Loucy (cell line): ENCODE measurements around the gene CNOT4.
A peak's percentile ranks its signal among the peaks of the same experiment; 100 is the strongest.

Experiments
- H2AFZ ChIP-seq: fragments of 200-600 bp; sonication (generic); 2 replicates; pipeline ENCODE4 v1.6.0; 2016; ENCODE audit warnings: antibody characterized with exemption, mild to moderate bottlenecking, low read length, moderate library complexity
- H3F3A ChIP-seq: fragments of 200-600 bp; 2 replicates; pipeline ENCODE4 v1.6.0; 2016; ENCODE audit warnings: antibody characterized with exemption, low read depth, mild to moderate bottlenecking
- H3K27me3 ChIP-seq: fragments of 200-600 bp; sonication (generic); 2 replicates; pipeline ENCODE4 v1.6.1; 2014; ENCODE audit warnings: low read length, mild to moderate bottlenecking; ENCODE audit not compliant: insufficient read depth, poor library complexity, severe bottlenecking
- H3K36me3 ChIP-seq: fragments of 200-600 bp; sonication (generic); 2 replicates; pipeline ENCODE4 v1.6.1; 2016; ENCODE audit warnings: low read length; ENCODE audit not compliant: insufficient read depth
- H3K4me1 ChIP-seq: fragments of 200-600 bp; sonication (generic); 2 replicates; pipeline ENCODE4 v1.5.1; 2014; ENCODE audit warnings: low read length, mild to moderate bottlenecking; ENCODE audit not compliant: insufficient read depth, poor library complexity, severe bottlenecking
- H3K4me2 ChIP-seq: fragments of 200-600 bp; sonication (generic); 2 replicates; pipeline ENCODE4 v1.6.0; 2014; ENCODE audit warnings: antibody characterized with exemption, low read length, low read depth, mild to moderate bottlenecking; ENCODE audit not compliant: poor library complexity, severe bottlenecking
- H3K4me3 ChIP-seq: fragments of 200-600 bp; sonication (generic); 2 replicates; pipeline ENCODE4 v1.5.1; 2014; ENCODE audit warnings: low read length, mild to moderate bottlenecking, mixed read lengths; ENCODE audit not compliant: poor library complexity, severe bottlenecking
- H3K79me2 ChIP-seq: fragments of 200-600 bp; sonication (generic); 2 replicates; pipeline ENCODE4 v1.6.1; 2014; ENCODE audit warnings: low read length; ENCODE audit not compliant: insufficient read depth
- H3K9ac ChIP-seq: fragments of 200-600 bp; sonication (generic); 2 replicates; pipeline ENCODE4 v1.6.0; 2014; ENCODE audit warnings: mild to moderate bottlenecking, low read depth, low read length, moderate library complexity; ENCODE audit not compliant: poor library complexity, severe bottlenecking
- H3K9me2 ChIP-seq: fragments of 200-600 bp; sonication (generic); replicated peaks from 2 replicates; pipeline ENCODE4 v1.6.1; 2016; ENCODE audit warnings: low read depth, low read length, mixed read lengths
- H3K9me3 ChIP-seq: fragments of 200-600 bp; sonication (generic); 2 replicates; pipeline ENCODE4 v1.6.1; 2014; ENCODE audit warnings: mild to moderate bottlenecking, antibody characterized with exemption, low read length, low read depth; ENCODE audit not compliant: insufficient read depth
- H4K20me1 ChIP-seq: fragments of 200-600 bp; sonication (generic); 2 replicates; pipeline ENCODE4 v1.6.0; 2014; ENCODE audit warnings: antibody characterized with exemption, low read length, mild to moderate bottlenecking; ENCODE audit not compliant: insufficient read depth, poor library complexity, severe bottlenecking
- EZH2phosphoT487 ChIP-seq: fragments of 200-600 bp; IDR thresholded peaks from 2 replicates; pipeline ENCODE4 v1.6.1; 2018; ENCODE audit warnings: antibody characterized with exemption, mild to moderate bottlenecking, moderate library complexity, borderline replicate concordance
- TF ChIP-seq, protein P1 (sequence below): fragments of 200-600 bp; sonication (generic); conservative IDR thresholded peaks from 2 replicates; pipeline ENCODE4 v1.5.1; 2014; ENCODE audit warnings: mild to moderate bottlenecking, antibody characterized with exemption, low read length

The CNOT4 gene

DNA sequence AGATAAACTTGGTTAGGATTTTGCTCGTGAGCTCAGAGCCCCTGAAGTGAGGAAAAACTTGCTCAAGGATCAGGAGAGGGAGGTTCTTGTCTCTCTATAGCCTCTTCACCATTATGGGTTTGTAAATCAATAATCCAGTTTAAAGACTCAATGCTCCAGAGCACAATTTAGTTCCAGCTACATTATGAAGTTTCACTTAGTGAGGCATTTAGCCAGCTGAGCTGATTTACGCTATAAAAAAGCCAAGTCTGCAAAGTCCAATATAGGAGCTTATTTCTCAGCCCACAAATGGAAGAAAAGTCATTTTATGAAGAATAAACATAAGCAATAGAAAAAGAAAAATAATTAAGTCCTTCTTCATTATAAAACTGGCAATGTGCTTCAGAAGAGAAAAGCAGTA, 145.7 kb downstream of the CNOT4 start:
- Histone ChIP-seq H3K27me3 (no peaks in the 10 kb centered on the region), H3K9ac (no peak overlapping the region), H3K4me3 (no peak overlapping the region), H3K79me2 (no peaks in the 10 kb centered on the region), H2AFZ (no peak overlapping the region), H3K9me3 (no peaks in the 10 kb centered on the region), H3K36me3 (peaks cover 8% of the 10 kb centered on the region; the same call in 1 of the 2 replicates), H3K4me1 (no peaks in the 10 kb centered on the region), H3K4me2 (no peak overlapping the region), H3K9me2 (no peaks in the 10 kb centered on the region), H4K20me1 (no peaks in the 10 kb centered on the region), H3F3A (no peaks in the 10 kb centered on the region)
- no peak for TF ChIP-seq EZH2phosphoT487
- TF ChIP-seq, protein P1, sequence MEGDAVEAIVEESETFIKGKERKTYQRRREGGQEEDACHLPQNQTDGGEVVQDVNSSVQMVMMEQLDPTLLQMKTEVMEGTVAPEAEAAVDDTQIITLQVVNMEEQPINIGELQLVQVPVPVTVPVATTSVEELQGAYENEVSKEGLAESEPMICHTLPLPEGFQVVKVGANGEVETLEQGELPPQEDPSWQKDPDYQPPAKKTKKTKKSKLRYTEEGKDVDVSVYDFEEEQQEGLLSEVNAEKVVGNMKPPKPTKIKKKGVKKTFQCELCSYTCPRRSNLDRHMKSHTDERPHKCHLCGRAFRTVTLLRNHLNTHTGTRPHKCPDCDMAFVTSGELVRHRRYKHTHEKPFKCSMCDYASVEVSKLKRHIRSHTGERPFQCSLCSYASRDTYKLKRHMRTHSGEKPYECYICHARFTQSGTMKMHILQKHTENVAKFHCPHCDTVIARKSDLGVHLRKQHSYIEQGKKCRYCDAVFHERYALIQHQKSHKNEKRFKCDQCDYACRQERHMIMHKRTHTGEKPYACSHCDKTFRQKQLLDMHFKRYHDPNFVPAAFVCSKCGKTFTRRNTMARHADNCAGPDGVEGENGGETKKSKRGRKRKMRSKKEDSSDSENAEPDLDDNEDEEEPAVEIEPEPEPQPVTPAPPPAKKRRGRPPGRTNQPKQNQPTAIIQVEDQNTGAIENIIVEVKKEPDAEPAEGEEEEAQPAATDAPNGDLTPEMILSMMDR: no peak

DNA sequence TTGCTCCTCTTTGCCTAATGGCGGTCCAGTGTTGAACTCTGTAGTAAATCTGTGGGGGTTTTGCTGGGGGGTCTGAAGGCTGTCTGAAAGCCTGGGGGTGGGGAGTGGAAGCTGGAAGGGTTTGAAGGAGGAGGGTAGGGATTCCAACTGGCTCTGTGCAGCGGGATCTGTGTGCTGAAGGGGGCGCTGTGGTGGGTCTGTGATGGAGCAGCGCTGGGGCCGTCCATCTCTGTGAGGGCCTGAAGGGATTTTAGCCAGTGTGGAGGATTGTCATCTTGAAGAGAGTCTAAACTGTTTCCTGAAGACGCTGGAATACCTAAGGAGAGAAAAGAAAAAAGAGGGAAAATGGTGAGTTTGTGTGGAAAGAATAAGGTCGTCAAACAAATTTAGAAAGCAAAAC, 147.0 kb downstream of the CNOT4 start:
- no peaks in the 10 kb centered on the region for H3K9me3 ChIP-seq
- TF ChIP-seq, protein P1: peak; percentile 33
- TF ChIP-seq EZH2phosphoT487: no peak
- no peaks in the 10 kb centered on the region for H3K4me1 ChIP-seq
- no peaks in the 10 kb centered on the region for H3F3A ChIP-seq
- no peak overlapping the region for H3K9ac ChIP-seq
- no peak overlapping the region for H3K4me3 ChIP-seq
- H3K27me3 ChIP-seq: no peaks in the 10 kb centered on the region
- peaks cover 8% of the 10 kb centered on the region; the same call in 1 of the 2 replicates for H3K36me3 ChIP-seq
- no peak overlapping the region for H2AFZ ChIP-seq
- H3K79me2 ChIP-seq: no peaks in the 10 kb centered on the region
- no peaks in the 10 kb centered on the region for H4K20me1 ChIP-seq
- no peak overlapping the region for H3K4me2 ChIP-seq
- H3K9me2 ChIP-seq: no peaks in the 10 kb centered on the region

DNA sequence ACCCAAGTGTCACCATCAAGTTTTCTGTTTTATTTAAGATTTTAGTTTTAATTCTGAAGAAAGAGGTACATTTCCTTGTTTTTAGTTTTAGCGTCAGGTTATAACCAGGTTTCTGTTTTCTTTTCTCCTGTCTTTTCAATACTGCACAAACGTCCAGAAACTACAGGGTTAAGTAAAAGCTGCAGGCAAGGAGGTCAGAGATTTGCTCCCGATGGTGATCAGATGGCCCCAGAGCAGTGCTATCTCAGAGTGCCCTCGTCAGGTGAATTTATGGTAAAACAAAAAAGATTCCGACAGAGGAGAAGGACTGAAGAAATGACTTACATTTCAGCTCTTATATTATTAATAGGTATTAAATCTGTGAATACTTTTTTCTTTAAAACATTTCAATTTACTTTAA, 148.1 kb downstream of the CNOT4 start:
- no peaks in the 10 kb centered on the region for H3K27me3 ChIP-seq
- no peak overlapping the region for H3K4me3 ChIP-seq
- H3K36me3 ChIP-seq: peaks cover 8% of the 10 kb centered on the region; the same call in 1 of the 2 replicates
- H3K9ac ChIP-seq: no peak overlapping the region
- TF ChIP-seq, protein P1: no peak
- TF ChIP-seq EZH2phosphoT487: no peak
- no peak overlapping the region for H2AFZ ChIP-seq
- H3K4me2 ChIP-seq: no peak overlapping the region
- H3K79me2 ChIP-seq: no peaks in the 10 kb centered on the region
- no peaks in the 10 kb centered on the region for H4K20me1 ChIP-seq
- no peaks in the 10 kb centered on the region for H3F3A ChIP-seq
- no peaks in the 10 kb centered on the region for H3K9me3 ChIP-seq
- H3K9me2 ChIP-seq: no peaks in the 10 kb centered on the region
- H3K4me1 ChIP-seq: no peaks in the 10 kb centered on the region
